Esophagus muscularis mucosa (tissue), 3 donors: ENCODE measurements around the gene GNB1.

ENCODE experiments used
- POLR2A ChIP-seq: fragments of 450-650 bp; IDR thresholded peaks from one replicate; pipeline ENCODE4 v1.6.1; 2017; ENCODE audit warnings: antibody characterized with exemption, moderate library complexity, mild to moderate bottlenecking, low read depth
- POLR2AphosphoS5 ChIP-seq, 2 donors: sonication (generic); formaldehyde crosslinking; IDR thresholded peaks; one replicate each; pipeline ENCODE4 v1.6.1; 2017; ENCODE audit warnings: antibody characterized with exemption in 2 of 2
- TF ChIP-seq, protein P1 (sequence below), 3 experiments: fragments of 200-600 bp in 2 of 3; fragments of 450-650 bp in 1 of 3; sonication (generic) in 2 of 3; IDR thresholded peaks; one replicate each; pipeline ENCODE4 v1.5.1; 2017 to 2019; ENCODE audit warnings: antibody characterized with exemption in 3 of 3, mild to moderate bottlenecking in 2 of 3, moderate library complexity in 1 of 3

DNA sequence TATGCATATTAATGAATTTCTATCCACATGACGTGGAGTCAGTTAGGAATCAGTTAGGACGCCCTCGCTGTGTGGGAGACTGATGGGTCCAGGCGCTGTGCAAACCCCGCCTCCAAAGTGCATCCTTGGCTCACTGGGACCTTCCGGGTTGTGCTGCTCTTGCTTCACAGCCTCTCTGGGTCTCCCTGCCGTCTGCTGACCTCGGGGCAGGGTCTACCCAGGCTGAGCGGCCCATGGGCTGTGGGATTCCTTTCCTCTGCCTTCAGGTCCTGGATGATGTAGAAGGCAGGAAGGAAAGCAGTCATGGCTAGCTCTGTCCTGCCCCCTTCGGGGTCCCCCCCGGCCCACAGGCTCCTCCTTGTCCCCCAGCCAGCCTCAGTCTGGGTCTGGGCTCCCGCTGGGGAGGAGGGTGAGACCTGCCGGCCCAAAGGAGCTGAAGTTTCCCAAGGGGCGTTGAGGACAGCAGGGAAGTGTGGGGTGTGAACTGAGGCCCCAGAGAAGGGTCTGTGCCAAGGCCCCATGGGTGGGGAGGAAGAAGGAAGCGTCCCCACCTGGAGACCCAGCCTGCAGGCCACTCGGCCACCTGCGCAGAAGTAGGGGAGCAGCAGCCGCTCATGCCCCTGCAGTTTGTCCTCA, 142.1 kb downstream of the GNB1 start:
- TF ChIP-seq, protein P1, sequence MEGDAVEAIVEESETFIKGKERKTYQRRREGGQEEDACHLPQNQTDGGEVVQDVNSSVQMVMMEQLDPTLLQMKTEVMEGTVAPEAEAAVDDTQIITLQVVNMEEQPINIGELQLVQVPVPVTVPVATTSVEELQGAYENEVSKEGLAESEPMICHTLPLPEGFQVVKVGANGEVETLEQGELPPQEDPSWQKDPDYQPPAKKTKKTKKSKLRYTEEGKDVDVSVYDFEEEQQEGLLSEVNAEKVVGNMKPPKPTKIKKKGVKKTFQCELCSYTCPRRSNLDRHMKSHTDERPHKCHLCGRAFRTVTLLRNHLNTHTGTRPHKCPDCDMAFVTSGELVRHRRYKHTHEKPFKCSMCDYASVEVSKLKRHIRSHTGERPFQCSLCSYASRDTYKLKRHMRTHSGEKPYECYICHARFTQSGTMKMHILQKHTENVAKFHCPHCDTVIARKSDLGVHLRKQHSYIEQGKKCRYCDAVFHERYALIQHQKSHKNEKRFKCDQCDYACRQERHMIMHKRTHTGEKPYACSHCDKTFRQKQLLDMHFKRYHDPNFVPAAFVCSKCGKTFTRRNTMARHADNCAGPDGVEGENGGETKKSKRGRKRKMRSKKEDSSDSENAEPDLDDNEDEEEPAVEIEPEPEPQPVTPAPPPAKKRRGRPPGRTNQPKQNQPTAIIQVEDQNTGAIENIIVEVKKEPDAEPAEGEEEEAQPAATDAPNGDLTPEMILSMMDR (IDR thresholded peaks at IDR 0.05): no peak
- TF ChIP-seq POLR2AphosphoS5 (IDR thresholded peaks at IDR 0.05): no peak
- no peak for TF ChIP-seq POLR2A
